SU-DHL-6 (cell line): ENCODE measurements around the gene PLPP7.

Source experiments
- CTCF ChIP-seq: fragments of 200-600 bp; sonication (generic); IDR thresholded peaks from one replicate; pipeline ENCODE4 v1.5.1; 2017; ENCODE audit warnings: antibody characterized with exemption, mild to moderate bottlenecking, low read length, moderate library complexity; ENCODE audit not compliant: insufficient read depth, poor library complexity, severe bottlenecking
- EZH2phosphoT487 ChIP-seq: fragments of 200-600 bp; sonication (generic), shearing (Covaris generic); conservative IDR thresholded peaks from 2 replicates; pipeline ENCODE4 v1.6.1; 2018; ENCODE audit warnings: mild to moderate bottlenecking, antibody characterized with exemption, low read length, moderate library complexity, mixed read lengths

DNA sequence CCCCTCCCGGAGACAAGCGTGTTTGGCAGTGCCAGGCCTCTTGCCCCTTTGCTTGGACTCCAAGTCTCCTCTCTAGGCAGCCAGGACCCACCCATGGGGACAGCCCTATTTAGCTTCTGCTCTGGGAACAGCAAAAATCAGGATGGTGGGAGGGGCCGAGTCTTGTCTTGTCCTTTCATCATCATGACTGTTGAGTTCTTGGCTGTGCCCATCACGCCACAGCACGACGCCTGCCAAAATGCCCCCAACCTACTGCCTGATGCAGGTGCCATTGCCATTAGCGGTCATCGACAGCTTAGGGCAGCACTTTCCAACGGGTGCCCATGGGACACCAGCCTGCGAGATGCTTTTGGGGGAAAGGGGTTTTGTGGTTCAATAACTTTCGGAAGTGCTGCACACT is 18.9 kb downstream of the PLPP7 start:
- no peak for TF ChIP-seq CTCF
- TF ChIP-seq EZH2phosphoT487, result no peak
